Ascending aorta (tissue), 2 donors: ENCODE data around the gene TPGS2. TPM values are rescaled to one million over a fixed set of nuclear protein-coding genes. Genes with fewer than 3 reads are reported as not detected.

ENCODE experiments used
- DNase-seq, 2 donors: peaks; one replicate each; pipeline ENCODE4 v3.0.0-alpha.2; 2019; ENCODE audit warnings: low spot score in 2 of 2
- H3K27ac ChIP-seq, 2 donors: fragments of 200-600 bp; sonication (generic); one replicate each; pipeline ENCODE4 v1.5.1; 2016 to 2017; ENCODE audit warnings: mild to moderate bottlenecking in 1 of 2
- H3K27me3 ChIP-seq: fragments of 200-600 bp; sonication (generic); one replicate; pipeline ENCODE4 v1.5.1; 2017
- H3K36me3 ChIP-seq, 2 donors: fragments of 200-600 bp; sonication (generic); one replicate each; pipeline ENCODE4 v1.5.1; 2016
- H3K4me1 ChIP-seq, 2 donors: fragments of 200-600 bp; sonication (generic); one replicate each; pipeline ENCODE4 v1.5.1; 2016 to 2017; ENCODE audit warnings: mild to moderate bottlenecking in 1 of 2
- H3K4me3 ChIP-seq, 2 donors: fragments of 200-600 bp; sonication (generic); one replicate each; pipeline ENCODE4 v1.5.1; 2016 to 2017; ENCODE audit warnings: mild to moderate bottlenecking in 1 of 2
- H3K9me3 ChIP-seq, 2 donors: fragments of 200-600 bp; sonication (generic); one replicate each; pipeline ENCODE4 v1.5.1; 2016
- intact Hi-C: fragments of 100-400 bp; cut with DNase I; formaldehyde crosslinking; loops from one replicate; pipeline ENCODE4 v1.15.1; 2023
- total RNA-seq: library from RNA; depleted of rRNA; stranded (reverse); fragments of >200 nt; gene quantifications from one replicate; pipeline ENCODE4 v1.1.0, GENCODE V29; 2016
- TF ChIP-seq, protein P1 (sequence below), 3 experiments: fragments of 200-600 bp in 2 of 3; fragments of 450-650 bp in 1 of 3; sonication (generic) in 2 of 3; IDR thresholded peaks; one replicate each; pipeline ENCODE4 v1.5.1; 2016 to 2019; ENCODE audit warnings: antibody characterized with exemption in 3 of 3, mild to moderate bottlenecking in 1 of 3, moderate library complexity in 1 of 3

Gene TPGS2
- total RNA-seq, 1 donor from 2014 or later, result 165 TPM

DNA sequence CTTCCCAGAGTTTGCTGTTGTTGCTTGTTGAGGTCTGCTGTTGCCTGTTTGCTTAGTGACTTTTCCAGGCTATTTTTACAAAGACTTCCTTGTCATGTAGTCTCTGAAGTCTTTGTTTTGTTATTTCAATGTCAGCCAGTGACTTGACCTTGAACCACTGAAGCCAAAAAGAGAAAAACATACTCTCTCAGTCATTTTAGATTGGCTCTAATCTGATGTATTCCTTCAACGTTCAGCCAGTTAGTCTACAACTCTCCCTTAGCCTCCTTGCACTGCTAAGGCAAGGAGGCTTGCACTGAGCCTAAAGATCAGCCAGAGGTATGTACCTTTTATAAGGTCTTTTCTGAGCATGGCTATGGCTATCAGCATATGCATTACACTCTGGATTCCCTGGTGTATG lies 28.0 kb upstream of the TPGS2 start:
- Histone ChIP-seq H3K4me3 (no peak overlapping the region), H3K36me3 (peaks cover 6 to 18% of the 10 kb centered on the region in 2 donors), H3K9me3 (peaks cover 7 to 10% of the 10 kb centered on the region in 2 donors), H3K27ac (no peak overlapping the region), H3K27me3 (no peaks in the 10 kb centered on the region), H3K4me1 (no peaks in the 10 kb centered on the region)
- TF ChIP-seq, protein P1, sequence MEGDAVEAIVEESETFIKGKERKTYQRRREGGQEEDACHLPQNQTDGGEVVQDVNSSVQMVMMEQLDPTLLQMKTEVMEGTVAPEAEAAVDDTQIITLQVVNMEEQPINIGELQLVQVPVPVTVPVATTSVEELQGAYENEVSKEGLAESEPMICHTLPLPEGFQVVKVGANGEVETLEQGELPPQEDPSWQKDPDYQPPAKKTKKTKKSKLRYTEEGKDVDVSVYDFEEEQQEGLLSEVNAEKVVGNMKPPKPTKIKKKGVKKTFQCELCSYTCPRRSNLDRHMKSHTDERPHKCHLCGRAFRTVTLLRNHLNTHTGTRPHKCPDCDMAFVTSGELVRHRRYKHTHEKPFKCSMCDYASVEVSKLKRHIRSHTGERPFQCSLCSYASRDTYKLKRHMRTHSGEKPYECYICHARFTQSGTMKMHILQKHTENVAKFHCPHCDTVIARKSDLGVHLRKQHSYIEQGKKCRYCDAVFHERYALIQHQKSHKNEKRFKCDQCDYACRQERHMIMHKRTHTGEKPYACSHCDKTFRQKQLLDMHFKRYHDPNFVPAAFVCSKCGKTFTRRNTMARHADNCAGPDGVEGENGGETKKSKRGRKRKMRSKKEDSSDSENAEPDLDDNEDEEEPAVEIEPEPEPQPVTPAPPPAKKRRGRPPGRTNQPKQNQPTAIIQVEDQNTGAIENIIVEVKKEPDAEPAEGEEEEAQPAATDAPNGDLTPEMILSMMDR (IDR thresholded peaks at IDR 0.05), result no peak
- intact Hi-C loops, result no loop called here
- no peak for DNase-seq

DNA sequence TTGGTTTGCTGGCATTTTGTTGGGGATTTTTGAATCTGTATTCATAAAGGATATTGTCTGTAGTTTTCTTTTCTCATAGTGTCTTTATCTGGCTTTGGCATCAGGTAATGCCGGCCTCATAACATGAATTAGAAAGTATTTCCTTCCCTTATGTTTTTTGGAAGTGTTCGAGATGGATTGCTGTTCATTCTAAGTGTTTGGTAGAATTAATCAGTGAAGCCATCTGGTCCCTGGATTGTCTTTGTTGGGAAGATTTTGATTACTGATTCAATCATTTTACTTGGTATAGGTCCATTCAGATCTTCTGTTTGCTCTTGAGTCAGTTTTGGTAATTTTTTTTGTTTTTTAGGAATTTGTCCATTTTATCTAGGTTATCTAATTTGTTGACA lies 22.4 kb upstream of the TPGS2 start:
- no peak overlapping the region for H3K4me3 ChIP-seq
- no peaks in the 10 kb centered on the region for H3K4me1 ChIP-seq
- H3K36me3 ChIP-seq, result peaks cover 6 to 20% of the 10 kb centered on the region in 2 donors
- DNase-seq, result no peak
- intact Hi-C loops, result no loop called here
- no peak overlapping the region for H3K27ac ChIP-seq
- H3K27me3 ChIP-seq, result no peaks in the 10 kb centered on the region
- TF ChIP-seq, protein P1 (IDR thresholded peaks at IDR 0.05), result no peak
- H3K9me3 ChIP-seq, result peaks cover 7 to 13% of the 10 kb centered on the region in 2 donors

GRCh38 chr18:36850527-36851201 lies 21.9 kb upstream of the TPGS2 start:
- TF ChIP-seq, protein P1 (IDR thresholded peaks at IDR 0.05), result no peak
- H3K27me3 ChIP-seq, result no peaks in the 10 kb centered on the region
- H3K9me3 ChIP-seq, result peaks cover 7 to 13% of the 10 kb centered on the region in 2 donors
- peaks cover 6 to 23% of the 10 kb centered on the region in 2 donors for H3K36me3 ChIP-seq
- DNase-seq, result no peak
- intact Hi-C loops, result no loop called here
- no peak overlapping the region for H3K27ac ChIP-seq
- no peaks in the 10 kb centered on the region for H3K4me1 ChIP-seq
- no peak overlapping the region for H3K4me3 ChIP-seq

- intact Hi-C loops, result no loop called here
- peaks cover 6 to 23% of the 10 kb centered on the region in 2 donors for H3K36me3 ChIP-seq
- H3K4me3 ChIP-seq, result no peak overlapping the region
- H3K4me1 ChIP-seq, result no peaks in the 10 kb centered on the region
- no peaks in the 10 kb centered on the region for H3K27me3 ChIP-seq
- H3K9me3 ChIP-seq, result peaks cover 7 to 13% of the 10 kb centered on the region in 2 donors
- TF ChIP-seq, protein P1 (IDR thresholded peaks at IDR 0.05), result no peak
- no peak for DNase-seq
- no peak overlapping the region for H3K27ac ChIP-seq
Measured at GRCh38 chr18:36849288-36850006, 20.6 kb upstream of the TPGS2 start.

DNA sequence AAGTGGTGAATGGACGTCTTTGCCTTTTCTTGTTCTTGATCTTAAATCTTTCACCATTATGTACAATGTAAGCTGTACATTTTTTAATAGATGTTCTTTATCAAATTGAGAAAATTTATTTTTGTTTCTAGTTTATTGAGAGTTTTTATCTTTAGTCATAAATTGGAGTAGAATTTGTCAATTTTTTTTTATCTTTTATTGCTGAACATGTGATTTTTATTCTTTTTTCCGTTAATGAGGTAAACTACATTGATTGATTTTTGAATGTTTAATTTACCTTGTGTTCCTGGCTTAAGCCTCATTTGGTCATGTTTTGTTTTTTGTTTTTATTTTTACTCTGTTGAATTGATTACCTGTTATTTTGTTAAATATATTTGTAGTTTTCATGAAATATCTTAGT lies 19.8 kb upstream of the TPGS2 start:
- H3K27ac ChIP-seq, result no peak overlapping the region
- peaks cover 7 to 13% of the 10 kb centered on the region in 2 donors for H3K9me3 ChIP-seq
- no peaks in the 10 kb centered on the region for H3K27me3 ChIP-seq
- no peak overlapping the region for H3K4me3 ChIP-seq
- TF ChIP-seq, protein P1 (IDR thresholded peaks at IDR 0.05), result no peak
- peaks cover 6 to 19% of the 10 kb centered on the region in 2 donors for H3K36me3 ChIP-seq
- intact Hi-C loops, result no loop called here
- no peak for DNase-seq
- no peaks in the 10 kb centered on the region for H3K4me1 ChIP-seq
